ENCODE measurements around the gene NCOA7.

The NCOA7 gene

DNA sequence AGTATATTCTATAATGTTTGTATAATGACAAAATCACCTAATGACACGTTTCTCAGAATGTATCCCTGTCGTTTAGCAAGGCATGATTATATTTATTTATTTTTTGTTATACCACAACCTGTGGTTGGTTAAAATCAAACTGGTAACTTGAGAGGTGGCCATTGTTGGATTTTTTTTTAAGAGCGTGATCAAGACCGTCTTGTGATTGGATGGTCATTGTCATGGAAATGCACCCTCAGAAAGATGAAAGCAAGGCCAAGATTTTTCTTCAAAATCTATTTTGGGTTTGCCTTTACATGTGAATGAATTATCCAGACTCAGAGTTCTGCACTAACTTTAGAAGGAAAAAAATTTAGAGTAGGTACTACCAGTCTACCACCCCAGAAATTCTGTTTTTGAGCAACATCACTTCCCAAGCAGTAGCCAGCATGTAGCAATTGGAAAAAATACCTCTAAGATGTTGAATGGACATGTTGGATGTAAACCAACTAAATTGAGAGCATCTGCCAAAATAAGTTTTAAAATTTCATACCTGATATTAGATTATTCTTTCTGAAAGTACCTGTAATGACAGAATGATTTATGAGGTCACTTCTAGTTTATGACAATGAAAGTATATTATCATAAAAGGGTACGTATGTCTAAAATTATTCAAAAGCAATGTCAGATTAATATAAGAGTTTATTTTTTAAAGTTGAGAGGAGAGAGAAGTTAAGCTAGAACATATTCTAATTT is 50.8 kb downstream of the NCOA7 start:
- Histone ChIP-seq H3K27ac (ENCODE audit: low read depth, low read length) (no peak overlapping the region), H3K27me3 (ENCODE audit: control insufficient read depth, low read length) (no peaks in the 10 kb centered on the region), H3K4me2 (ENCODE audit: low read length) (no peak overlapping the region), H3K9me3 (ENCODE audit: control insufficient read depth, insufficient read depth, low read length) (no peaks in the 10 kb centered on the region), H3K9me2 (replicated peaks; ENCODE audit: control insufficient read depth, low read length) (no peaks in the 10 kb centered on the region), H3K4me1 (ENCODE audit: control insufficient read depth, low read length) (peaks cover 14% of the 10 kb centered on the region), H3K36me3 (ENCODE audit: control insufficient read depth, low read length) (peaks cover 21% of the 10 kb centered on the region), H3K4me3 (ENCODE audit: low read length) (no peak overlapping the region), H4K20me1 (ENCODE audit: control insufficient read depth, insufficient read depth, low read depth, low read length) (no peaks in the 10 kb centered on the region), H3F3A (ENCODE audit: control insufficient read depth, insufficient read depth) (no peaks in the 10 kb centered on the region), H3K79me2 (ENCODE audit: control insufficient read depth, low read length) (peaks cover 95% of the 10 kb centered on the region)
- TF ChIP-seq EZH2phosphoT487 (IDR thresholded peaks at IDR 0.05; ENCODE audit: borderline replicate concordance, low read length), result no peak
- TF ChIP-seq, protein P1, sequence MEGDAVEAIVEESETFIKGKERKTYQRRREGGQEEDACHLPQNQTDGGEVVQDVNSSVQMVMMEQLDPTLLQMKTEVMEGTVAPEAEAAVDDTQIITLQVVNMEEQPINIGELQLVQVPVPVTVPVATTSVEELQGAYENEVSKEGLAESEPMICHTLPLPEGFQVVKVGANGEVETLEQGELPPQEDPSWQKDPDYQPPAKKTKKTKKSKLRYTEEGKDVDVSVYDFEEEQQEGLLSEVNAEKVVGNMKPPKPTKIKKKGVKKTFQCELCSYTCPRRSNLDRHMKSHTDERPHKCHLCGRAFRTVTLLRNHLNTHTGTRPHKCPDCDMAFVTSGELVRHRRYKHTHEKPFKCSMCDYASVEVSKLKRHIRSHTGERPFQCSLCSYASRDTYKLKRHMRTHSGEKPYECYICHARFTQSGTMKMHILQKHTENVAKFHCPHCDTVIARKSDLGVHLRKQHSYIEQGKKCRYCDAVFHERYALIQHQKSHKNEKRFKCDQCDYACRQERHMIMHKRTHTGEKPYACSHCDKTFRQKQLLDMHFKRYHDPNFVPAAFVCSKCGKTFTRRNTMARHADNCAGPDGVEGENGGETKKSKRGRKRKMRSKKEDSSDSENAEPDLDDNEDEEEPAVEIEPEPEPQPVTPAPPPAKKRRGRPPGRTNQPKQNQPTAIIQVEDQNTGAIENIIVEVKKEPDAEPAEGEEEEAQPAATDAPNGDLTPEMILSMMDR (IDR thresholded peaks at IDR 0.05; ENCODE audit: low read depth, low read length, poor library complexity, severe bottlenecking), result no peak

DNA sequence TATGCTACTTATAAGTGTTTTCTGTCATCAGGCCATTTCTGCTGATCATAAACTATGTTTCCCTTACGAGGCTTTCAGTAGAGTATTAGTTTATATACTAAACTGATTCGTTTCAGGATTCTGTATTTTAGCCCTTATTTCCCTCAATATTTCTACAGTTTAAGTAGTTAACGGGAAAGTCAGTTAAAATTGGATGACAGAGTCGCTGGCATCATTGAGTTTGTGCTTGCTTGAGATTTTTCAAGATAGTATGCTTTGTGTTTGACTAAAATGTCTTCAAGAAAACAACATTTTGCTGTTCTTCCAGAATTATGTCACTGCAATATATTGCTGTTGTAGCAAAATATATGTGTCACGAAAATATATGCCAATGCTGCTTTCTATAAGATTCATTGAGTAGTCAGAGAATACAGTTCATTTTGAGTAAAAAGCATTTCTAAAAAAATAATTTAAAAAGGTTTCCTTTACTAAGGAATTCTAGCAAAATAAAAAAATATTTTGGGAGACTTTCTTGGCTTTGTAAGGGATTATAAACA is 51.4 kb downstream of the NCOA7 start:
- TF ChIP-seq, protein P1 (IDR thresholded peaks at IDR 0.05; ENCODE audit: low read depth, low read length, poor library complexity, severe bottlenecking), result no peak
- TF ChIP-seq EZH2phosphoT487 (IDR thresholded peaks at IDR 0.05; ENCODE audit: borderline replicate concordance, low read length), result no peak
- no peaks in the 10 kb centered on the region for H3K9me2 ChIP-seq (replicated peaks; ENCODE audit: control insufficient read depth, low read length)

DNA sequence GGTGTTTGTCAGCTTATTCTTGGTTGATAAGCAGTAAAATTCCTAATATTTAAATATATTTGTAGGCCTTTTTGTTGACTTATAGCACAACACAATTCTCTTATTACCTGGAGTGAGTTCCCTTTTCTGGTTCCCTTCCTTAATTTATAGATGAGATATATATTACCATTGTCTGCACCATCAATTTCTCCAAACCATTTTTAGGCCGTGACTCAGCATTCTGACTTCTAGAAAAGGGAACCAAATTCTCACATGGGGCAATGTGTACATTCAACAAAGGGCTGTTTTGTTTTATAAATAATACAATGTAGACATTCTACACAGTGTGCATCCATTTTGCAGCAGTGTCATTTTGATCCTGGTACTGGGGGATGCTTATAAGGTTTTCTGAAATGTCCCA is 52.8 kb downstream of the NCOA7 start:
- Histone ChIP-seq H4K20me1 (ENCODE audit: control insufficient read depth, insufficient read depth, low read depth, low read length) (no peaks in the 10 kb centered on the region), H3K4me2 (ENCODE audit: low read length) (no peak overlapping the region), H3K9me3 (ENCODE audit: control insufficient read depth, insufficient read depth, low read length) (no peaks in the 10 kb centered on the region), H3K36me3 (ENCODE audit: control insufficient read depth, low read length) (peaks cover 20% of the 10 kb centered on the region), H3K27ac (ENCODE audit: low read depth, low read length) (no peak overlapping the region), H3K4me3 (ENCODE audit: low read length) (no peak overlapping the region), H3F3A (ENCODE audit: control insufficient read depth, insufficient read depth) (no peaks in the 10 kb centered on the region), H3K79me2 (ENCODE audit: control insufficient read depth, low read length) (peaks cover 82% of the 10 kb centered on the region), H3K4me1 (ENCODE audit: control insufficient read depth, low read length) (peaks cover 10% of the 10 kb centered on the region), H3K9me2 (replicated peaks; ENCODE audit: control insufficient read depth, low read length) (no peaks in the 10 kb centered on the region), H3K27me3 (ENCODE audit: control insufficient read depth, low read length) (no peaks in the 10 kb centered on the region)
- TF ChIP-seq, protein P1 (IDR thresholded peaks at IDR 0.05; ENCODE audit: low read depth, low read length, poor library complexity, severe bottlenecking), result no peak
- no peak for TF ChIP-seq EZH2phosphoT487 (IDR thresholded peaks at IDR 0.05; ENCODE audit: borderline replicate concordance, low read length)

More for the DNA sequence above, 51.4 kb downstream of the NCOA7 start:
- H3K27me3 ChIP-seq (ENCODE audit: control insufficient read depth, low read length), result no peaks in the 10 kb centered on the region
- H3K36me3 ChIP-seq (ENCODE audit: control insufficient read depth, low read length), result peaks cover 20% of the 10 kb centered on the region
- peaks cover 10% of the 10 kb centered on the region for H3K4me1 ChIP-seq (ENCODE audit: control insufficient read depth, low read length)
- H3K9me3 ChIP-seq (ENCODE audit: control insufficient read depth, insufficient read depth, low read length), result no peaks in the 10 kb centered on the region
- no peak overlapping the region for H3K4me3 ChIP-seq (ENCODE audit: low read length)
- no peaks in the 10 kb centered on the region for H4K20me1 ChIP-seq (ENCODE audit: control insufficient read depth, insufficient read depth, low read depth, low read length)
- H3K27ac ChIP-seq (ENCODE audit: low read depth, low read length), result no peak overlapping the region
- peaks cover 94% of the 10 kb centered on the region for H3K79me2 ChIP-seq (ENCODE audit: control insufficient read depth, low read length)
- H3K4me2 ChIP-seq (ENCODE audit: low read length), result no peak overlapping the region
- no peaks in the 10 kb centered on the region for H3F3A ChIP-seq (ENCODE audit: control insufficient read depth, insufficient read depth)
